HG03108 (cell line): ENCODE data around the gene CHRNB1.
"Not testable (repeated sequence)": the region's sequence is repeated elsewhere in the genome, so short reads cannot be mapped to it uniquely, and the experiment has no call there.

ENCODE experiments used
- ATAC-seq: cut with Tn5 transposase; IDR thresholded peaks from one replicate; pipeline ENCODE4 v1.9.1; 2021; ENCODE audit warnings: moderate library complexity; ENCODE audit not compliant: unreplicated experiment

Gene CHRNB1

DNA sequence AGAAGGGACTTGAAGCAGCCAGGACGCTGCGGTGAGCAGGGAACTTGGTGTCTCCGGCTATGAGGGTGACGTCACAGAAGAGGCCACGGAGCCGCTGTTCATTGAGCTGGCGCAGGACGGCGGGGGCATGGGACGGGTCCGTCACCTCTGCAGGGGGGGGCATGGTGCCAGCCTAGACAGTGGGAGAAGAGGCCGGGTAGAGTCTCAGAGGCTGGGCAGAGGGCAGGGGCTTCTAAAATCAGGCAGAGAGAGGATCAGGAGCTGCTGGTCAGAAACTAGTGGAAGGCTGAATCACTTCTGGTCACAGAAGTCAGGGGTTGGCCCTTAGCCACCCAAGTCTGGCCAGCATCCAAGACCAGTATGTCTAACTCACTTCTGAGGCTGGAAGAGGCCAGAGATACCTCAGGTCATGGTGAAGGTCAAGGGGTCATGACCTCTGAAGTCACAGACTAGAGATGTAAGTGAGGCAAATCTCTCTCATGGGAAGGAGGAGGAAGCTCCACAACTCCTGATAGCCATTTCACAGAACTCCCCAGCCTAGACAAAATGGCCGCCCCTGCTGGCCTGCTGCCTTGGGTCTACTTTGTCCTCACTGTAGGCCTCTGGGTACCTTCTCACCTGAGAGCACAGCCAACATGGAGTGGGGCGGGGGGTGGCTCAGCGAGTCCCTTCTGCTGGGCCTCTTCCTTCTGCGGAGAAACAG, 21.9 kb downstream of the CHRNB1 start:
- ATAC-seq, result no peak

DNA sequence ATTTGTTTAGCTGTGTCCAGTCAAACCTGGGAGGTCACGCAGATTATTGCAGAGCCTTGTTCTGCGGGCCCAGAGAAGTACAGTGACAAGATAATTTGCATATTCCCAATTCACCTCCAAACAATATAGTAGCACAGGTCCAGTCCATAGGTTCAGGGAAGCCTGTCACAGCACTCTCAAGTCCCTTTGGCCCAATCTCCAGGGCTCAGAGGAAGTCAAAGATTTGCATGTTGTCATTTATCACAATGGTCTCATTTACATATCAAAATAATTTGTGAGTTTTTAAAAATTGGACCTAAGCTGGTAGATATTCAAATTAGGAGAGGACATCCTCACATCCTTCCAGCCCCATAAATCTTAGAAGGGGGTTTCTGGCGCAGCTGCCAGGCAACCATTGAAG, 22.6 kb downstream of the CHRNB1 start:
- ATAC-seq, result no peak

GRCh38 chr17:7468290-7468689, 23.4 kb downstream of the CHRNB1 start:
- no peak for ATAC-seq

DNA sequence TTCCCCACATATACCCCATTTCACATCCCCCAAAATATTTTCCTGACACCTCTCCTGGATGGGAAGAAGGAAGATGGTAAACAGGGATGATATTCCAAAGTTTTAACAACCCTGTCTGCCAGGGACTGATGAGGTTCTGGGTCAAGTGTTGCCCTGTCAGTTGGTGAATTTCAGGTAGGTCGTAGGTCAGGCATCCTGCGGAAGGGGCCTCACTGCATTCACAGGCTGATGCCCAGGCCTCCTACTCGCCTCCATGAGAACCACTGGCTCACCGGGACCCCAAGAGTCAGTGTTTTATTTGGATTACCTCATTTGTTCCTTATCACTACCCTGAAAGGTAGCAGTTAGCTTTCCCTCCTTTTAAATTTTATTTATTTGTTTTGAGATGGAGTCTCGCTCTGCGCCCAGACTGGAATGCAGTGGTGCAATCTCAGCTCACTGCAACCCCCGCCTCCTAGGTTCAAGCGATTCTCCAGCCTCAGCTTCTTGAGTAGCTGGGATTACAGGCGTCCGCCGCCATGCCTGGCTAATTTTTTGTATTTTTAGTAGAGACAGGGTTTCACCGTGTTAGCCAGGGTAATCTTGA, 24.0 kb downstream of the CHRNB1 start:
- ATAC-seq, result no peak

DNA sequence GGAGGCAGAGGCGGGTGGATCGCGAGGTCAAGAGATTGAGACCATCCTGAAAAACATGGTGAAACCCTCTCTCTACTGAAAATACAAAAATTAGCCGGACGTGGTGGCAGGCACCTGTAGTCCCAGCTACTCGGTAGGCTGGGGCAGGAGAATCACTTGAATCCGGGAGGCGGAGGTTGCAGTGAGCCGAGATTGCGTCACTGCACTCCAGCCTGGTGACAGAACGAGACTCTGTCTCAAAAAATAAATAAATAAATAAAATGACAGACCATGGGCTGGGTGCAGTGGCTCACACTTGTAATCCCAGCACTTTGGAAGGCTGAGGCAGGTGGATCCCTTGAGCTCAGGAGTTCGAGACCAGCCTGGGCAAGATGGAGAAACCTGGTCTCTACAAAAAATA, 25.0 kb downstream of the CHRNB1 start:
- not testable (repeated sequence) for ATAC-seq

DNA sequence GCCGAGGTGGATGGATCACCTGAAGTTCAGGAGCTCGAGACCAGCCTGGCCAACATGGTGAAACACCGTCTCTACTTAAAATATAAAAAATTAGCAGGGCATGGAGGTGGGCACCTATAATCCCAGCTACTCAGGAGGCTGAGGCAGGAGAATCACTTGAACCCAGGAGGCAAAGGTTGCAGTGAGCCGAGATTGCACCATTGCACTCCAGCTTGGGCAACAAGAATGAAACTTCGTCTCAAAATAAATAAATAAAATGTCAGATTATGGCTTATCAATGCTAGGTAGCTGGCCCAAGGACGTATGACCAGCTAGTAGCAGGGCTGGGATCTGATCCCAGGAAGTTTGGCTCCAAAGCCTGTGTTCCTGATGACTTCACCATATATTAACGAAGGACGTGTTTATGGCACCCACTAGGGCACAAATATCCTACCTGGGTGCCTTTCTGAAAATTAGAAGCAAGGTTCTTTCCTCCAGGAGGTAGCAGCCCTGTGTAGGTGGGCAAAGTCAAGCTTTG, 25.7 kb downstream of the CHRNB1 start:
- ATAC-seq, result not testable (repeated sequence)

DNA sequence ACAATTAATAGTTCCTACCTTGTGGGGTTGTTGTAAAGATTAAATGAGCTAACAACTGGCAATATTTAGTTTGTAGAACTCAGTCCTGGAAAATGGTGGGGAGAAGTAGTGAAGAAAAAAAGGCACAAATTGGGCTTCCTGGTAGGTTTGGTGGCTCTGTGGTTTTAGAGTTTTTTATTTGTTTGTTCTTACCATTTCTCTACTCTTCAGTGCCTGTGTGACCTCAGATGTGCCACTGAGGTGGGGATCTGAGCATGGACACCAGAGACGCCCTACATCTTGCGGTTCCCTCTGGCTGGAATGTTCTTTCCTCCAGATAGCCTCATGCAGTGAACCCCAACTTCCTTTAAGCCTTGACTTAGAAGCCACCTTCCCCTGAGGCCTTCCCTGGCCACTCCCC, 26.9 kb downstream of the CHRNB1 start:
- no peak for ATAC-seq

- ATAC-seq, result not testable (repeated sequence)
These were observed 29.9 kb downstream of the CHRNB1 start for GRCh38 chr17:7474767-7475166.

DNA sequence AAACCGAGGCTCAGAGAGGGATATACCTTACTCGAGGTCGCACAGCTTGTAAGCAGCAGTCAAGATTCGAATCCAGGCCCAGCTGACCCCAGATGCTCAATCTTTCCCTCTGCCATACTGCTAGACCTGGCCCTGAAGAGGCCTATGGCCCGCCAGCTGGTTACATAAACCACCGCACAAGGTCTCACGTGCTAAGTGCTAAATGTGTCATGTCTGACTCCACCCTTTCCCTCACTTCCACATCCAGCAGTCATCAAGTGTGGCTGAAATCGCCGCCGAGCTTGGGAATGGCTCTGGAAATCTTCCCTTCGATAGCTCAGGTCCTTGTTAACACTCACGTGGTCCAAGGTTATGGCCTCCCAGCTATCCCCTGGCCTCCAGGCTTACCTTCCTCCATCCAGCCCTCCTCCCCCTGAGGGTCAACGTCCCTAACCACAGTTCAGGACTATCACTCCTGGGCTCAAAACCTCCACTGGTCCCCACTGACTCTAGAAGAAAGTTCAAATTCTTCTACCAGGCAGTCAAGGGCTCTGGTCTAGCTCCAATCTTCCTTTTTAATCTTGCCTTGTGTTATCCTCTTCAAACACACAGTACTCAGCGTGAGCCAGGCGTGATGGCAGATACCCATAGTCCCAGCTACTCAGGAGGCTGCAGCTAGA, 31.0 kb downstream of the CHRNB1 start:
- no peak for ATAC-seq

DNA sequence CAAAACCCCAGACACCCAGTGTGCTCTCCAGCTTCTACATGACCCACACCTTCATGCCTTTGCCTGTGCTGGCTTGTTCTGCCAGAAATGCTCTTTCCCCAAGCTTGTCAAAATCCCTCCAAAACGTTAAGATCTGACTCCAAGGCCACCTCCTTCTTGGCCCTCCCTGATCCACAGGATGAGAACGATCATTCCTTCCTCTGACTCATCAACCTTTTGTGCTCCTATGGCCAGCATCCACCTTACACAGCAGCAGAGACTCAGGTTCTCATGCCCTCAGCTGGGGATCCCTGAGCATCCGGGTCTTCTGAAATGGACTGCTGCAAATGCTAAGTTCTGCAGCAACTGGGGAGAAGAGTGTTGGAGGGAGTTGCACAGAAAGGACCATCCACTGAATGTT, 31.6 kb downstream of the CHRNB1 start:
- ATAC-seq, result no peak

DNA sequence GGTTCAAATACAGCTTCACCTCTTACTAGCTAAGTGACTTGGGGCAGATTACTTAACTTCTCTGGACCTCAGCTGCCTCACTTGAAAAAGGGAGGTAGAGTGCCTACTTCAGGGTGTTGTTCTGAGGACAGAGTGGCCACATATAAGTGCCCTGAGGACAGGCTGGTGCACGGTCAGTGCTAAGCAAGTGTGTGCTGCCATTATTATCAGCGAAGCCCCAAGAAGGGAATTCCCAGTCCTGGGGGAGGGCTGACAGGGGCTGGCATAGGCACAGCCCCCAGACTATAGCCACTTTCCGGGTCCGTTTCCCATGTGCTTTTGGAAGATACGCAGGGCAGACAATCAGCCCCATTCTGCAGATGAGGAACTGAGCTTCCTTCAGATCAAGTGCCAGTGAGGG, 32.1 kb downstream of the CHRNB1 start:
- ATAC-seq, result no peak

DNA sequence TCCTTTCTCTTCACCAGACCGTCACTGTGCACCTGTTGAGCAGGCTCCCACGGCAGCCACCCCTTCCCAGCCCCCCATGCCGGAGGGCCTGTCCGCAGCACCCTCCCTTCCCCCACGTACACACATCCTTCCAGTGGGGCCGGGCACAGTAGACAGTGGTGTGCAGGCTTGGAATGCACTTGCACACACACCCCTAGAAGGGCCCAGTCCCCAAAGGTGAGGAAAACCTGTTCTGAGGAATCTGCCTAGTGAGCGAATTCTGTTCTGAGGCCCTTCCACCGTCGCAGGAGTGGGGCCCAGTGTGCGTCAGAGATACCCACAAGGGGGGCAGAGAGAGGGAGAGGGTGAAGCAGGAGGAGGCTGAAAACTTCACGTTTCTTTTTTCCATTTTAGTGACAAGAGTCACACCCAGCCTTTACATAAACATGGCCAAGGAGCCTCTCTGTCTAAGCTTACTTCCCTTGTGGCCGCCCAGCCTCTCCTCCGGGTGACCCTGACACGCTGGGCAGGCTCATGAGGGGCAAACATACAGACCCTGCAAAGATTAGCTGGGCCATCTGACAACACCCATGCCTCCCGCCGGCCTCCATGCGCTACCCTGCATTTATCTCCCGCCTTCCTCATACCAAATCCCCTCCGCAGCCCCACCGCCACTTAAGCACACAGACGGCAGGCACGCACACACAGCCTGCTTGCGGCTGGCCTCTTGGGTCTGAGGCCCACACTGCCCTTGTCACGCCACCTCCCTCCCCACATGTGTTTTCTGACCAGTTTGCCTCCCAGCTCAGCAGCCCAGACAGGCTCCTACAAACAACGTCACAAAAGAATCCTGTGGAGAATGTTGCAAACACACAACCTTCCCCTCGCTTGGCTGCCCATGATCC, 32.8 kb downstream of the CHRNB1 start:
- ATAC-seq, result no peak

DNA sequence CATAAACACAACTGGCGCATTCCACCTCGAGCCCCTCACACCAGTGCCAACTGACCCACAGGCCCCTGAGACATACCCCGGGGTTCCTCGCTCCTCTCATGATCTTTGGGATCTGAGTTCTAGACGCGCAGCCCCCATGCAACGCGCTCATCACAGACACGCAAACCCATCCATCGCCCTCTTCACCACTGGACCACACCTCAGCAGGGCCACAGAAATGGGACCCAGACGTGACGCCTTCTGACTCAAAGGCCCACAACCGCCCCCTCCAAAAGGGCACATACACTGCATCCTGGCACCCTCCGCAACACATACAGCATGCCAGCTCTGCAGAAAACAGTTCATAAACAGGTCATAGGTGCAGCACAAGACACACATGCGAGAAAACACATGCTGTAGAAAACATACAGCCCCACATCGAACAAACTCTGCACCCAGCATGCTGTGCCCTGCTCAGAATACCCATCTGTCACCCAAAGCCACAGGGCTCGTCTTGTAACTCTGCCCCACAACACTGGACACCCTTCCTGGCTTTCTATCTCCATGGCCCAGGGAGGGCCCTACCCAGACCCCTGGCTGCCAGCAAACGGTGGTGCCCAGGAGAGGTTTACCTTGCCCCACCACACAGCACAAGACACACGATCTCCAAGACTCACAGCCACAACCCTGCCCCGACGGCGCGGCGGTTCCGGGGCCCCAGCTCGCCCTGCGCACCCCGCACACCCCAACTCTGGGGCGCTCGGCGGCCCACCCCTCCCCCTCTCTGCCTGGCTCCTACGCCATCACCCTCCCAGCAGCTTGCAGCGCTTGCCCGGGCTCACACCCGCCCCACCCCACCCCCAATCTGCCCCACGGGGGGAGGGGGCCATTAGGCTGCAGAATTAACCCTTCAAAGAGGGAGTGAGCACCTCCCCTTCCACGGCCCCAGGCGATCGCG, 33.7 kb downstream of the CHRNB1 start:
- no peak for ATAC-seq

GRCh38 chr17:7479213-7480088, 34.6 kb downstream of the CHRNB1 start, which contains the start of gene ZBTB4:
Gene ZBTB4 (minus strand): TSS chr17:7479631. CDS start chr17:7466801, 12,830 bp downstream.
- no peak for ATAC-seq

DNA sequence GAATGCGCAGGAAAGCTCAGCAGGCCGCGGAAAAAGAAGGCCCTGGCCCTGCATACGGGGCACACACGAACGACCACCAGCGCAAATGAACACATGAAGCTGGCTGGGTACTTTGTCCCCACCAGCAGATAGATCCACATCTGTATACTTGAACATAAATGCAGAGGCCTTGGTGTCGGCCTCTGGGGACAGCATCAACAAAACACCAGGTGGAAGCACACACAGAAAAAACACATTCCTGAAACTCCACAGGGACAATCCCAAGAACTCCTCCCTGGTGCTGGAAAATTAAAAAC, 35.2 kb downstream of the CHRNB1 start:
- ATAC-seq, result no peak

DNA sequence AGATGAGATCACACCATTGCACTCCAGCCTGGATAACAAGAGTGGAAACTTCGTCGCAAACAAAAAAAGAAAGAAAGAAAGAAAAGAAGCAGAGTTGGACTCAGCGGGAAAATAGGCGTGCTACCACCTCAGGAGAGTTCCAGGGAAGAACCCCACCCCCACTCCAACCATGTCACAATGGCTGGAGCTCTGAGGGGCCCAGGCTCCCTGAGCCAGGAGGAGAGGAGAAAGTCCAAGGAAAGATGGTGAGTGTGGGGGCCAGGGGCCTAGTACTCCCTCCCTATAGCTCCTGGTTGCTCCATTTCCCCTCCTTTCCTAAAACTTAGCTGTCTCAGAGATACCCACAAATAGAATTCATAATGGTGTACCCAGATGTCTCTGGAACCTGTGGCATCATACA, 36.4 kb downstream of the CHRNB1 start, which contains the start of gene SLC35G6:
Gene SLC35G6, plus strand, starts transcription at position 172 of the 400 bp plus-strand sequence. Its CDS starts 71 bp downstream, at position 243.
- ATAC-seq, result not testable (repeated sequence)

GRCh38 chr17:7481842-7482741, 37.2 kb downstream of the CHRNB1 start:
- not testable (repeated sequence) for ATAC-seq

DNA sequence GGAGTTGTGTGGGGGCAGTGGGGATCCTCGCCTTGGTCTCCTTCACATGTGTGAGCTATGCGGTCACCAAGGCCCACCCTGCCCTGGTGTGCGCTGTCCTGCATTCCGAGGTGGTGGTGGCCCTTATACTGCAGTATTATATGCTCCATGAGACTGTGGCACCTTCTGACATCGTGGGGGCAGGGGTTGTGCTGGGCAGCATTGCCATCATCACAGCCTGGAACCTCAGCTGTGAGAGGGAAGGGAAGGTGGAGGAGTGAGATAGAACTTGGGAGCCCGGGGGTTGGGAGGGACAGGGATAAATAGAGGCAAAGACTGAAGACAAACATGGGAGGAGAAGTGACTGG, 37.9 kb downstream of the CHRNB1 start:
- not testable (repeated sequence) for ATAC-seq
